Vagina (tissue), 2 donors: ENCODE results near the gene PRSS21. TPM values are rescaled to one million over a fixed set of nuclear protein-coding genes. Genes with fewer than 3 reads are reported as not detected.

Source experiments
- DNase-seq, 2 donors: peaks; one replicate each; pipeline ENCODE4 v3.0.0-alpha.2; 2017; ENCODE audit errors: extremely low spot score in 2 of 2
- H3K27ac ChIP-seq: fragments of 200-600 bp; sonication (generic); one replicate; pipeline ENCODE4 v1.5.1; 2019
- H3K27me3 ChIP-seq: fragments of 200-600 bp; sonication (generic); one replicate; pipeline ENCODE4 v1.5.1; 2019
- H3K36me3 ChIP-seq, 2 donors: fragments of 200-600 bp; sonication (generic); one replicate each; pipeline ENCODE4 v1.5.1; 2017 to 2019
- H3K4me1 ChIP-seq: fragments of 200-600 bp; sonication (generic); one replicate; pipeline ENCODE4 v1.5.1; 2019
- H3K4me3 ChIP-seq, 2 donors: fragments of 200-600 bp; sonication (generic); 1 replicate in 1 of 2; 2 replicates in 1 of 2; pipeline ENCODE4 v1.5.1; 2016 to 2019
- H3K9me3 ChIP-seq: fragments of 200-600 bp; sonication (generic); one replicate; pipeline ENCODE4 v1.5.1; 2019
- CTCF ChIP-seq, 3 experiments: fragments of 450-650 bp in 2 of 3; fragments of 200-600 bp in 1 of 3; sonication (generic) in 1 of 3; IDR thresholded peaks; one replicate each; pipeline ENCODE4 v1.5.1; 2017 to 2019; ENCODE audit warnings: antibody characterized with exemption in 3 of 3, mild to moderate bottlenecking in 2 of 3, moderate library complexity in 2 of 3
- POLR2A ChIP-seq, 2 donors: fragments of 450-650 bp; IDR thresholded peaks; one replicate each; pipeline ENCODE4 v1.6.1; 2017; ENCODE audit warnings: antibody characterized with exemption in 2 of 2, mild to moderate bottlenecking in 2 of 2, moderate library complexity in 2 of 2
- POLR2AphosphoS5 ChIP-seq, 2 donors: sonication (generic); formaldehyde crosslinking; IDR thresholded peaks; one replicate each; pipeline ENCODE4 v1.9.0; 2017; ENCODE audit warnings: antibody characterized with exemption in 2 of 2, mild to moderate bottlenecking in 2 of 2, low read depth in 1 of 2; ENCODE audit not compliant: insufficient read depth in 1 of 2
- intact Hi-C: fragments of 100-400 bp; cut with DNase I; formaldehyde crosslinking; loops from one replicate; pipeline ENCODE4 v1.15.1; 2023
- total RNA-seq: library from RNA; depleted of rRNA; stranded (reverse); fragments of >200 nt; gene quantifications from one replicate; pipeline ENCODE4 v1.2.3, GENCODE V29; 2016

Gene PRSS21
- total RNA-seq, 1 donor from 2014 or later = not detected

- Histone ChIP-seq H3K4me1 (peaks cover 12% of the 10 kb centered on the region), H3K9me3 (no peaks in the 10 kb centered on the region), H3K4me3 (no peak overlapping the region), H3K27ac (no peak overlapping the region), H3K27me3 (no peaks in the 10 kb centered on the region), H3K36me3 (no peaks in the 10 kb centered on the region)
- DNase-seq = no peak
- intact Hi-C loops = no loop called here
- TF ChIP-seq CTCF (IDR thresholded peaks at IDR 0.05) (no peak), POLR2A (IDR thresholded peaks at IDR 0.05) (no peak), POLR2AphosphoS5 (IDR thresholded peaks at IDR 0.05; ENCODE audit: insufficient read depth in 1 of 2, low read depth in 1 of 2) (no peak)
Observed at GRCh38 chr16:2828876-2829430, 11.9 kb downstream of the PRSS21 start.

- DNase-seq = no peak
- TF ChIP-seq POLR2AphosphoS5 (IDR thresholded peaks at IDR 0.05; ENCODE audit: insufficient read depth in 1 of 2, low read depth in 1 of 2) (peak; percentile 15 to 23), CTCF (IDR thresholded peaks at IDR 0.05) (no peak)
- intact Hi-C loops = loop anchor here (10.0 kb wide), 1 partner anchor 655 kb away; no protein-coding TSS in a partner anchor
- Histone ChIP-seq H3K4me3 (no peak within 1 kb of the TSS), H3K27ac (no peak within 1 kb of the TSS), H3K27me3 (no peaks in the 10 kb centered on the region), H3K4me1 (peaks cover 12% of the 10 kb centered on the region), H3K9me3 (no peaks in the 10 kb centered on the region), H3K36me3 (no peaks in the 10 kb centered on the region)
Observed at GRCh38 chr16:2829501-2830354, 12.7 kb downstream of the PRSS21 start, which contains the start of gene ZG16B. ZG16B (plus strand) TSS chr16:2830303; CDS start chr16:2830442, 139 bp downstream.

- peaks cover 14% of the 10 kb centered on the region for H3K4me1 ChIP-seq
- no peak for DNase-seq
- H3K4me3 ChIP-seq = no peak overlapping the region
- H3K27ac ChIP-seq = no peak overlapping the region
- H3K27me3 ChIP-seq = no peaks in the 10 kb centered on the region
- no peaks in the 10 kb centered on the region for H3K9me3 ChIP-seq
- H3K36me3 ChIP-seq = no peaks in the 10 kb centered on the region
- intact Hi-C loops = loop anchor here (10.0 kb wide), 1 partner anchor 654 kb away; no protein-coding TSS in a partner anchor
- TF ChIP-seq CTCF (IDR thresholded peaks at IDR 0.05) (no peak), POLR2AphosphoS5 (IDR thresholded peaks at IDR 0.05; ENCODE audit: insufficient read depth in 1 of 2, low read depth in 1 of 2) (no peak), POLR2A (IDR thresholded peaks at IDR 0.05) (no peak)
Observed at GRCh38 chr16:2830355-2830695, 13.3 kb downstream of the PRSS21 start.

GRCh38 chr16:2831203-2831602 lies 14.2 kb downstream of the PRSS21 start:
- H3K27me3 ChIP-seq = no peaks in the 10 kb centered on the region
- DNase-seq = no peak
- TF ChIP-seq POLR2A (IDR thresholded peaks at IDR 0.05) (no peak), CTCF (IDR thresholded peaks at IDR 0.05) (no peak), POLR2AphosphoS5 (IDR thresholded peaks at IDR 0.05; ENCODE audit: insufficient read depth in 1 of 2, low read depth in 1 of 2) (no peak)

More at GRCh38 chr16:2831203-2831602, 14.2 kb downstream of the PRSS21 start:
- H3K27ac ChIP-seq = no peak overlapping the region
- H3K36me3 ChIP-seq = no peaks in the 10 kb centered on the region
- no peaks in the 10 kb centered on the region for H3K9me3 ChIP-seq
- H3K4me3 ChIP-seq = no peak overlapping the region
- H3K4me1 ChIP-seq = peaks cover 20% of the 10 kb centered on the region
- intact Hi-C loops = loop anchor here (10.0 kb wide), 1 partner anchor 654 kb away; no protein-coding TSS in a partner anchor
